HEK293 (cell line): ENCODE data around the gene EYA2.
A peak's percentile ranks its signal among the peaks of the same experiment; 100 is the strongest.

Source experiments
- CTCF ChIA-PET: fragments of 350-600 bp; formaldehyde crosslinking; extraction: SDS; loops from one replicate; lab custom pipeline; 2021; ENCODE audit warnings: antibody characterized with exemption; lab: Yijun Ruan, JAX
- POLR2A ChIA-PET: fragments of 300-600 bp; formaldehyde crosslinking; extraction: SDS; loops from one replicate; lab custom pipeline; 2020; ENCODE audit warnings: antibody characterized with exemption, inconsistent platforms; lab: Yijun Ruan, JAX
- H3K27ac ChIP-seq: fragments of 200-500 bp; sonication (Bioruptor generic); 2 replicates; pipeline ENCODE4 v1.5.1; 2014; ENCODE audit warnings: low read depth, low read length, control low read depth, inconsistent platforms; ENCODE audit errors: extremely low read depth
- H3K36me3 ChIP-seq, 2 experiments: fragments of 200-500 bp in 1 of 2; sonication (Bioruptor generic) in 1 of 2; 1 replicate in 1 of 2; 2 replicates in 1 of 2; pipeline ENCODE4 v1.5.1; 2014 to 2017; ENCODE audit warnings: inconsistent platforms in 2 of 2, low read length in 2 of 2; ENCODE audit not compliant: control insufficient read depth in 2 of 2, insufficient read depth in 1 of 2
- H3K4me1 ChIP-seq: fragments of 200-500 bp; sonication (Bioruptor generic); 2 replicates; pipeline ENCODE4 v1.5.1; 2014; ENCODE audit warnings: mild to moderate bottlenecking, low read length, inconsistent platforms; ENCODE audit not compliant: control insufficient read depth, insufficient read depth
- H3K4me3 ChIP-seq: 2 replicates; pipeline ENCODE4 v1.5.1; 2011; ENCODE audit warnings: low read depth, mild to moderate bottlenecking, control low read depth, low read length, moderate library complexity
- H3K9me3 ChIP-seq: fragments of 200-500 bp; sonication (Bioruptor generic); 2 replicates; pipeline ENCODE4 v1.5.1; 2014; ENCODE audit warnings: low read depth, low read length, inconsistent platforms; ENCODE audit not compliant: control insufficient read depth, insufficient read depth
- EGR2 ChIP-seq: fragments of 450-650 bp; formaldehyde crosslinking; IDR thresholded peaks from 2 replicates; pipeline ENCODE4 v1.5.1; 2016; ENCODE audit warnings: low read depth, missing biosample characterization, missing genetic modification characterization
- REPIN1 ChIP-seq: fragments of 450-650 bp; formaldehyde crosslinking; IDR thresholded peaks from 2 replicates; pipeline ENCODE4 v1.5.1; 2017; ENCODE audit warnings: missing biosample characterization, missing genetic modification characterization, low read depth
- TRIM28 ChIP-seq: IDR thresholded peaks from 2 replicates; pipeline ENCODE4 v1.6.1; 2011; ENCODE audit warnings: low read length, control low read depth, borderline replicate concordance
- ZBTB21 ChIP-seq: fragments of 450-650 bp; formaldehyde crosslinking; IDR thresholded peaks from 2 replicates; pipeline ENCODE4 v1.5.1; 2017; ENCODE audit warnings: missing biosample characterization, missing genetic modification characterization
- ZIC2 ChIP-seq: fragments of 450-650 bp; formaldehyde crosslinking; IDR thresholded peaks from 2 replicates; pipeline ENCODE4 v1.5.1; 2016; ENCODE audit warnings: missing biosample characterization, missing genetic modification characterization
- ZNF324 ChIP-seq: fragments of 450-650 bp; formaldehyde crosslinking; IDR thresholded peaks from 2 replicates; pipeline ENCODE4 v1.5.1; 2016; ENCODE audit warnings: missing biosample characterization, missing genetic modification characterization
- ZNF37A ChIP-seq: fragments of 450-650 bp; IDR thresholded peaks from 2 replicates; pipeline ENCODE4 v1.5.1; 2018; ENCODE audit warnings: missing biosample characterization, missing genetic modification characterization
- ZNF521 ChIP-seq: fragments of 450-650 bp; formaldehyde crosslinking; IDR thresholded peaks from 2 replicates; pipeline ENCODE4 v1.5.1; 2017; ENCODE audit warnings: missing biosample characterization, mild to moderate bottlenecking, missing genetic modification characterization
- ZNF549 ChIP-seq: fragments of 450-650 bp; IDR thresholded peaks from 2 replicates; pipeline ENCODE4 v1.5.1; 2018; ENCODE audit warnings: missing biosample characterization, missing genetic modification characterization, mild to moderate bottlenecking, inconsistent platforms, moderate library complexity
- ZNF561 ChIP-seq: fragments of 450-650 bp; IDR thresholded peaks from 2 replicates; pipeline ENCODE4 v1.5.1; 2018; ENCODE audit warnings: missing biosample characterization, missing genetic modification characterization, borderline replicate concordance
- ZNF610 ChIP-seq: fragments of 450-650 bp; formaldehyde crosslinking; IDR thresholded peaks from 2 replicates; pipeline ENCODE4 v1.5.1; 2016; ENCODE audit warnings: missing biosample characterization, missing genetic modification characterization, borderline replicate concordance
- TF ChIP-seq, protein P1 (sequence below): fragments of 450-650 bp; formaldehyde crosslinking; IDR thresholded peaks from 2 replicates; pipeline ENCODE4 v1.5.1; 2016; ENCODE audit warnings: missing biosample characterization, missing genetic modification characterization
- TF ChIP-seq, protein P2 (sequence below): fragments of 450-650 bp; formaldehyde crosslinking; IDR thresholded peaks from 2 replicates; pipeline ENCODE4 v1.5.1; 2017; ENCODE audit warnings: missing biosample characterization, missing genetic modification characterization
- TF ChIP-seq, protein P3 (sequence below): fragments of 450-650 bp; formaldehyde crosslinking; IDR thresholded peaks from 2 replicates; pipeline ENCODE4 v1.5.1; 2016; ENCODE audit warnings: missing biosample characterization, missing genetic modification characterization
- TF ChIP-seq, protein P4 (sequence below): IDR thresholded peaks from 2 replicates; pipeline ENCODE4 v1.6.1; 2011; ENCODE audit warnings: mild to moderate bottlenecking, low read depth, low read length, borderline replicate concordance
- TF ChIP-seq, protein P5 (sequence below): fragments of 450-650 bp; formaldehyde crosslinking; IDR thresholded peaks from 2 replicates; pipeline ENCODE4 v1.5.1; 2016; ENCODE audit warnings: missing biosample characterization, missing genetic modification characterization

The EYA2 gene

DNA sequence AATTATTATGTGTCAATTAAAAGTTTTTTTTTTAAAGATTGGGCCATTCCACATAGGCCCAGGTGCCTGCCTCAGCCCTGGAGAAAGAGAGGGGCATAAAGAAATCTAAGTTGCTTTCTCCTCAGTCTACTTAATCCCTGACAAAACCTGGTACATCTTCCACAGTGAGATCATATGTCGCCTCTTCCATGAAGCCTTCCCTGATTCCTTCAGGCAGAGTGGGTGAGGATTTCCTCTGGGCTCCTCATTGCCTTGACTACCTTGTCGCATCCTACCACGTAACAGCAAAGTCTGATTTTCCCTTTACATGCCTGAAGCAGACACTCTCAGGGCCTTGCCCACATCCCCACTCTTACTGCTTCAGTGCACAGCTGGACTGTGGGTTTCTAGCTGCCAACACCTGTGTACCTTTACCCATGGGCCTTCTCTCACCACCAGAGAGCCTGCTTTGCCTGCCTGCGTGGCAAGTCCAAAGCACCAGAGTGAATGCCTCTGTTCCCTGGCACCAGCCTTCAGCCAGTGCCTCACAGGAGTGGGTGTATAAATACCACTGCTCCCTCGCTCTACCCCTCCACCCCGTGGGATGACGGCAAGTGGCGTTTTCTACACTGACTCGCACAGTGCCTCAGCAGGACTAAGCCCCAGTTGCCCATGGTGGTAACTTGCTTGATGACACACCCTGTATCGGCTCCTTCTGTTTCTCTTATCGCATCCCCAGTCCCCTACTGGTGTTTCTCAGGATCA lies 68.0 kb downstream of the EYA2 start:
- TF ChIP-seq ZNF521 (tag by site-specific recombination) (no peak), ZNF37A (peak; percentile 96)
- TF ChIP-seq, all 188 proteins: peak for 1
- Histone ChIP-seq H3K4me1 (no peaks in the 10 kb centered on the region), H3K36me3 (no peaks in the 10 kb centered on the region), H3K27ac (no peak overlapping the region), H3K9me3 (no peaks in the 10 kb centered on the region), H3K4me3 (no peak overlapping the region)
- ChIA-PET CTCF (no interaction called here), POLR2A (no interaction called here)

DNA sequence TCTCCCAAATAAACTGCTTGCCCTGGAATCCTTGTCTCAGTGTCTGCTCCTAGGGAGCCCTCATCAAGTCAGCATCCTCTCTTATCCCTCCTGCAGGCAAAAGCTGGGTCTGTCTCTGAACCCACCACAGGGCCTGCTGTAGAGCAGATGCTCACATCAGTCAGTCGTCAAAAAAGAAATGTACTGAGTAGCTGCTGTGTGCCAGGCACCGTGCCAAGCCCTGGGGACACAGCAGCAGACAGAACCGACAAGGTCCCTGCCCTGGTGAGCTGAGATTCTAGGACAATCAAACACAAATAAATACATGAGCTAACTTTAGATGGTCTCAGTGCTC lies 68.5 kb downstream of the EYA2 start:
- POLR2A ChIA-PET = no interaction called here
- CTCF ChIA-PET = no interaction called here
- TF ChIP-seq TRIM28 = no peak
- TF ChIP-seq, protein P1, sequence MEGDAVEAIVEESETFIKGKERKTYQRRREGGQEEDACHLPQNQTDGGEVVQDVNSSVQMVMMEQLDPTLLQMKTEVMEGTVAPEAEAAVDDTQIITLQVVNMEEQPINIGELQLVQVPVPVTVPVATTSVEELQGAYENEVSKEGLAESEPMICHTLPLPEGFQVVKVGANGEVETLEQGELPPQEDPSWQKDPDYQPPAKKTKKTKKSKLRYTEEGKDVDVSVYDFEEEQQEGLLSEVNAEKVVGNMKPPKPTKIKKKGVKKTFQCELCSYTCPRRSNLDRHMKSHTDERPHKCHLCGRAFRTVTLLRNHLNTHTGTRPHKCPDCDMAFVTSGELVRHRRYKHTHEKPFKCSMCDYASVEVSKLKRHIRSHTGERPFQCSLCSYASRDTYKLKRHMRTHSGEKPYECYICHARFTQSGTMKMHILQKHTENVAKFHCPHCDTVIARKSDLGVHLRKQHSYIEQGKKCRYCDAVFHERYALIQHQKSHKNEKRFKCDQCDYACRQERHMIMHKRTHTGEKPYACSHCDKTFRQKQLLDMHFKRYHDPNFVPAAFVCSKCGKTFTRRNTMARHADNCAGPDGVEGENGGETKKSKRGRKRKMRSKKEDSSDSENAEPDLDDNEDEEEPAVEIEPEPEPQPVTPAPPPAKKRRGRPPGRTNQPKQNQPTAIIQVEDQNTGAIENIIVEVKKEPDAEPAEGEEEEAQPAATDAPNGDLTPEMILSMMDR = no peak
- TF ChIP-seq, protein P2, sequence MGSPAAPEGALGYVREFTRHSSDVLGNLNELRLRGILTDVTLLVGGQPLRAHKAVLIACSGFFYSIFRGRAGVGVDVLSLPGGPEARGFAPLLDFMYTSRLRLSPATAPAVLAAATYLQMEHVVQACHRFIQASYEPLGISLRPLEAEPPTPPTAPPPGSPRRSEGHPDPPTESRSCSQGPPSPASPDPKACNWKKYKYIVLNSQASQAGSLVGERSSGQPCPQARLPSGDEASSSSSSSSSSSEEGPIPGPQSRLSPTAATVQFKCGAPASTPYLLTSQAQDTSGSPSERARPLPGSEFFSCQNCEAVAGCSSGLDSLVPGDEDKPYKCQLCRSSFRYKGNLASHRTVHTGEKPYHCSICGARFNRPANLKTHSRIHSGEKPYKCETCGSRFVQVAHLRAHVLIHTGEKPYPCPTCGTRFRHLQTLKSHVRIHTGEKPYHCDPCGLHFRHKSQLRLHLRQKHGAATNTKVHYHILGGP (tag by site-specific recombination) = no peak
- peak; percentile 58 for TF ChIP-seq ZIC2 (tag by site-specific recombination)
- TF ChIP-seq REPIN1 (tag by site-specific recombination) = no peak
- TF ChIP-seq ZNF324 (tag by site-specific recombination) = no peak
- TF ChIP-seq EGR2 = no peak
- Histone ChIP-seq H3K27ac (no peak overlapping the region), H3K9me3 (no peaks in the 10 kb centered on the region), H3K4me1 (no peaks in the 10 kb centered on the region), H3K36me3 (no peaks in the 10 kb centered on the region), H3K4me3 (no peak overlapping the region)

DNA sequence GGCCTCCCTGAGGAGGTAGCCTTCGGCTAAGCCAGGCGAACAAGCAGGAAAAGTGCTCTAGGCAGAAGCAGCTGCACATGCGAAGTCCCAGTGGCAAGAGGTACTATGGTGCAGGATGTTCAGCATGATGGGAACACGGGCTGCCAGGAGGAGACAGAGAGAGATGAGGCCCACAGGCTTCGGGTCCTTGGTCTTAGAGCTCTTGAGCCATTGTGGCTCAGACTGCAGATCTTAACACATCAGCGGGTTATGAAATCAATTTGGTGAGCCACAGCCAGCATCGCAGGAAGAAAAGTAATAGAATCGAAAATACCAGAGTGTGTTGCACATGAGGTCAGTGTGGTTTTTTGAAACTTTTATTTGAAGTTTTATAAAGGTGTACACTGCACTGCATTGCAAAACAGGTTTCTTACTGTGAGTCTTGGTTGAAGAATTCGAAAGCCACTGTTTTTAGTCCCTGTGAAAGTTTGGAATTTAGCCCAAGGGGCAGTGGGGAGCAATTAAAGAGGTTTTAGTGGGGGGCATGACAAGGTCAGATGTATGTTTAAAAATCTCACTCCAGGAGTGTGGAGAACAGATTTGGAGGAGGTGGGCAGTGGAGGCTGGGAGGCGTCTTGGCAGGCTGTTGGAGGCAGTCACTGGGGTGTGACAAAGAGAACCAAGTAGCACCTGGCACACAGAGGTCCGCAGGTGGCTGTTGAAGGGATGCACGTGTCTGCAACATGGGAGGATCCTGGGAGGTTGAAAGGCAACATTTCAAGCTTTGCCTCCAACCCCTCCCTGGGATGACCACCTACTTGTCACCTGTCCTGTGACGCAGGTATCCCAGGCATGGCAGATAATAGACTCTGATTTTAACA lies 69.3 kb downstream of the EYA2 start:
- ChIA-PET POLR2A (no interaction called here), CTCF (no interaction called here)
- H3K9me3 ChIP-seq = no peaks in the 10 kb centered on the region
- no peak overlapping the region for H3K27ac ChIP-seq
- no peak overlapping the region for H3K4me3 ChIP-seq
- no peaks in the 10 kb centered on the region for H3K4me1 ChIP-seq
- no peaks in the 10 kb centered on the region for H3K36me3 ChIP-seq
- TF ChIP-seq ZNF610 (tag by site-specific recombination) (no peak), ZBTB21 (tag by site-specific recombination) (no peak), ZNF549 (tag by site-specific recombination) (no peak), ZNF561 (no peak)
- TF ChIP-seq, protein P3, sequence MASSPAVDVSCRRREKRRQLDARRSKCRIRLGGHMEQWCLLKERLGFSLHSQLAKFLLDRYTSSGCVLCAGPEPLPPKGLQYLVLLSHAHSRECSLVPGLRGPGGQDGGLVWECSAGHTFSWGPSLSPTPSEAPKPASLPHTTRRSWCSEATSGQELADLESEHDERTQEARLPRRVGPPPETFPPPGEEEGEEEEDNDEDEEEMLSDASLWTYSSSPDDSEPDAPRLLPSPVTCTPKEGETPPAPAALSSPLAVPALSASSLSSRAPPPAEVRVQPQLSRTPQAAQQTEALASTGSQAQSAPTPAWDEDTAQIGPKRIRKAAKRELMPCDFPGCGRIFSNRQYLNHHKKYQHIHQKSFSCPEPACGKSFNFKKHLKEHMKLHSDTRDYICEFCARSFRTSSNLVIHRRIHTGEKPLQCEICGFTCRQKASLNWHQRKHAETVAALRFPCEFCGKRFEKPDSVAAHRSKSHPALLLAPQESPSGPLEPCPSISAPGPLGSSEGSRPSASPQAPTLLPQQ (tag by site-specific recombination) = no peak
- TF ChIP-seq, protein P4, sequence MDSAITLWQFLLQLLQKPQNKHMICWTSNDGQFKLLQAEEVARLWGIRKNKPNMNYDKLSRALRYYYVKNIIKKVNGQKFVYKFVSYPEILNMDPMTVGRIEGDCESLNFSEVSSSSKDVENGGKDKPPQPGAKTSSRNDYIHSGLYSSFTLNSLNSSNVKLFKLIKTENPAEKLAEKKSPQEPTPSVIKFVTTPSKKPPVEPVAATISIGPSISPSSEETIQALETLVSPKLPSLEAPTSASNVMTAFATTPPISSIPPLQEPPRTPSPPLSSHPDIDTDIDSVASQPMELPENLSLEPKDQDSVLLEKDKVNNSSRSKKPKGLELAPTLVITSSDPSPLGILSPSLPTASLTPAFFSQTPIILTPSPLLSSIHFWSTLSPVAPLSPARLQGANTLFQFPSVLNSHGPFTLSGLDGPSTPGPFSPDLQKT = no peak
- TF ChIP-seq, protein P5, sequence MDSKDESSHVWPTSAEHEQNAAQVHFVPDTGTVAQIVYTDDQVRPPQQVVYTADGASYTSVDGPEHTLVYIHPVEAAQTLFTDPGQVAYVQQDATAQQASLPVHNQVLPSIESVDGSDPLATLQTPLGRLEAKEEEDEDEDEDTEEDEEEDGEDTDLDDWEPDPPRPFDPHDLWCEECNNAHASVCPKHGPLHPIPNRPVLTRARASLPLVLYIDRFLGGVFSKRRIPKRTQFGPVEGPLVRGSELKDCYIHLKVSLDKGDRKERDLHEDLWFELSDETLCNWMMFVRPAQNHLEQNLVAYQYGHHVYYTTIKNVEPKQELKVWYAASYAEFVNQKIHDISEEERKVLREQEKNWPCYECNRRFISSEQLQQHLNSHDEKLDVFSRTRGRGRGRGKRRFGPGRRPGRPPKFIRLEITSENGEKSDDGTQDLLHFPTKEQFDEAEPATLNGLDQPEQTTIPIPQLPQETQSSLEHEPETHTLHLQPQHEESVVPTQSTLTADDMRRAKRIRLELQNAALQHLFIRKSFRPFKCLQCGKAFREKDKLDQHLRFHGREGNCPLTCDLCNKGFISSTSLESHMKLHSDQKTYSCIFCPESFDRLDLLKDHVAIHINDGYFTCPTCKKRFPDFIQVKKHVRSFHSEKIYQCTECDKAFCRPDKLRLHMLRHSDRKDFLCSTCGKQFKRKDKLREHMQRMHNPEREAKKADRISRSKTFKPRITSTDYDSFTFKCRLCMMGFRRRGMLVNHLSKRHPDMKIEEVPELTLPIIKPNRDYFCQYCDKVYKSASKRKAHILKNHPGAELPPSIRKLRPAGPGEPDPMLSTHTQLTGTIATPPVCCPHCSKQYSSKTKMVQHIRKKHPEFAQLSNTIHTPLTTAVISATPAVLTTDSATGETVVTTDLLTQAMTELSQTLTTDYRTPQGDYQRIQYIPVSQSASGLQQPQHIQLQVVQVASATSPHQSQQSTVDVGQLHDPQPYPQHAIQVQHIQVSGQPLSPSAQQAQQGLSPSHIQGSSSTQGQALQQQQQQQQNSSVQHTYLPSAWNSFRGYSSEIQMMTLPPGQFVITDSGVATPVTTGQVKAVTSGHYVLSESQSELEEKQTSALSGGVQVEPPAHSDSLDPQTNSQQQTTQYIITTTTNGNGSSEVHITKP (tag by site-specific recombination) = no peak
